Umbilical cord (tissue), 2 donors: ENCODE measurements around the gene MBD4. TPM values are rescaled to one million over a fixed set of nuclear protein-coding genes. Genes with fewer than 3 reads are reported as not detected.

Experiments
- DNase-seq: peaks from one replicate; pipeline ENCODE4 v3.0.0-alpha.2; 2015; ENCODE audit warnings: low spot score
- total RNA-seq: library from RNA; depleted of rRNA; stranded (reverse); fragments of >200 nt; gene quantifications from one replicate; pipeline ENCODE4 v1.2.3, GENCODE V29; 2014; ENCODE audit warnings: low replicate concordance; ENCODE audit not compliant: insufficient read depth

Gene MBD4
- total RNA-seq, 1 donor from 2014 or later, result 16.4 TPM

GRCh38 chr3:129383292-129383860 is 56.4 kb downstream of the MBD4 start:
- DNase-seq, result peak; percentile 67

GRCh38 chr3:129382366-129382765 is 57.4 kb downstream of the MBD4 start:
- no peak for DNase-seq

Other genes with a start within 250 kb of the MBD4 start
- 139 TPM for gene COPG1, start 190.3 kb downstream of the MBD4 start, total RNA-seq
- gene HMCES, start 161.1 kb downstream of the MBD4 start, total RNA-seq, result 3.4 TPM
- gene EFCAB12, start 11.3 kb downstream of the MBD4 start, total RNA-seq, result 1.4 TPM
- gene IFT122, start 276 bp upstream of the MBD4 start, total RNA-seq, result 32.0 TPM
- not detected for gene RHO, start 88.7 kb upstream of the MBD4 start, total RNA-seq
- not detected for gene H1-8, start 103.2 kb upstream of the MBD4 start, total RNA-seq
- gene PLXND1, start 166.7 kb upstream of the MBD4 start, total RNA-seq, result 108 TPM